CD14-positive monocyte (primary cell): ENCODE data around the gene SPN. TPM values are rescaled to one million over a fixed set of nuclear protein-coding genes. Genes with fewer than 3 reads are reported as not detected.

Experiments used
- DNase-seq, 3 donors: peaks; one replicate each; pipeline ENCODE4 v3.0.0-alpha.2; 2011 to 2022
- H2AFZ ChIP-seq: 2 replicates; pipeline ENCODE4 v1.6.0; 2012; ENCODE audit warnings: mild to moderate bottlenecking, low read depth, low read length, inconsistent platforms; ENCODE audit not compliant: insufficient read depth, poor library complexity, severe bottlenecking
- H3K27ac ChIP-seq, 2 donors: 1 replicate in 1 of 2; 2 replicates in 1 of 2; pipeline ENCODE4 v1.5.1; 2012 to 2013; ENCODE audit warnings: low read length in 2 of 2, control low read depth in 1 of 2, inconsistent platforms in 1 of 2, low read depth in 1 of 2, mild to moderate bottlenecking in 1 of 2
- H3K27me3 ChIP-seq, 2 donors: one replicate each; pipeline versions ENCODE4 v1.6.0 to v1.6.1; 2011 to 2013; ENCODE audit warnings: low read length in 2 of 2; ENCODE audit not compliant: control insufficient read depth in 2 of 2, insufficient read depth in 2 of 2
- H3K36me3 ChIP-seq, 2 donors: replicated peaks in 1 of 2; 1 replicate in 1 of 2; 2 replicates in 1 of 2; pipeline versions ENCODE4 v1.5.1 to v1.6.1; 2012 to 2013; ENCODE audit warnings: low read length in 2 of 2, control low read depth in 1 of 2, inconsistent platforms in 1 of 2, mild to moderate bottlenecking in 1 of 2; ENCODE audit not compliant: insufficient read depth in 2 of 2, control insufficient read depth in 1 of 2
- H3K4me1 ChIP-seq, 2 donors: 1 replicate in 1 of 2; 2 replicates in 1 of 2; pipeline versions ENCODE4 v1.5.1 to v1.6.1; 2012 to 2013; ENCODE audit warnings: low read length in 2 of 2, control low read depth in 1 of 2, inconsistent platforms in 1 of 2, mild to moderate bottlenecking in 1 of 2, moderate library complexity in 1 of 2; ENCODE audit not compliant: insufficient read depth in 2 of 2, control insufficient read depth in 1 of 2
- H3K4me2 ChIP-seq: replicated peaks from 2 replicates; pipeline ENCODE3; 2012; ENCODE audit warnings: low read length, moderate library complexity, mild to moderate bottlenecking; ENCODE audit not compliant: poor library complexity, severe bottlenecking; ENCODE audit errors: extremely low read depth
- H3K4me3 ChIP-seq, 3 experiments: fragments of 200-600 bp in 1 of 3; sonication (generic) in 1 of 3; replicated peaks in 1 of 3; 1 replicate in 2 of 3; 2 replicates in 1 of 3; pipeline ENCODE4 v1.5.1; 2011 to 2013; ENCODE audit warnings: low read length in 3 of 3, mild to moderate bottlenecking in 3 of 3, control low read depth in 2 of 3, low read depth in 2 of 3, inconsistent platforms in 1 of 3, moderate library complexity in 1 of 3
- H3K79me2 ChIP-seq: 2 replicates; pipeline ENCODE4 v1.6.0; 2012; ENCODE audit warnings: mild to moderate bottlenecking, control low read depth, inconsistent platforms, low read length, moderate library complexity; ENCODE audit not compliant: insufficient read depth
- H3K9ac ChIP-seq: 2 replicates; pipeline ENCODE4 v1.6.0; 2017; ENCODE audit warnings: low read length, mild to moderate bottlenecking; ENCODE audit not compliant: insufficient read depth, poor library complexity, severe bottlenecking
- H3K9me3 ChIP-seq, 2 donors: replicated peaks in 1 of 2; 1 replicate in 1 of 2; 2 replicates in 1 of 2; pipeline versions ENCODE4 v1.5.1 to v1.6.1; 2012 to 2013; ENCODE audit warnings: low read length in 2 of 2, control low read depth in 1 of 2; ENCODE audit not compliant: control insufficient read depth in 1 of 2, insufficient read depth in 1 of 2
- H4K20me1 ChIP-seq: 2 replicates; pipeline ENCODE4 v1.6.0; 2012; ENCODE audit warnings: mild to moderate bottlenecking, low read length, control low read depth, moderate library complexity; ENCODE audit not compliant: insufficient read depth
- H3K27ac Mint-ChIP-seq, 7 donors: one replicate each; pipeline ENCODE4 v1.8.0; 2020; ENCODE audit warnings: mild to moderate bottlenecking in 7 of 7, mixed read lengths in 7 of 7, moderate library complexity in 6 of 7, inconsistent platforms in 2 of 7
- H3K27me3 Mint-ChIP-seq, 3 donors: one replicate each; pipeline ENCODE4 v1.8.0; 2021 to 2022; ENCODE audit warnings: low read depth in 3 of 3, mild to moderate bottlenecking in 3 of 3, mixed read lengths in 3 of 3, moderate library complexity in 3 of 3, inconsistent platforms in 1 of 3
- H3K36me3 Mint-ChIP-seq, 2 donors: one replicate each; pipeline ENCODE4 v1.8.0; 2020; ENCODE audit warnings: mixed read lengths in 2 of 2, inconsistent platforms in 1 of 2, mild to moderate bottlenecking in 1 of 2
- H3K4me1 Mint-ChIP-seq: one replicate; pipeline ENCODE4 v1.8.0; 2020; ENCODE audit warnings: mild to moderate bottlenecking, mixed read lengths
- H3K4me3 Mint-ChIP-seq, 2 donors: one replicate each; pipeline ENCODE4 v1.8.0; 2020; ENCODE audit warnings: mild to moderate bottlenecking in 2 of 2, mixed read lengths in 2 of 2, moderate library complexity in 1 of 2
- H3K9me3 Mint-ChIP-seq, 7 donors: one replicate each; pipeline ENCODE4 v1.8.0; 2020 to 2022; ENCODE audit warnings: mixed read lengths in 7 of 7, mild to moderate bottlenecking in 6 of 7, moderate library complexity in 6 of 7, inconsistent platforms in 2 of 7
- CTCF ChIP-seq: fragments of 200-600 bp; IDR thresholded peaks from one replicate; pipeline ENCODE4 v1.8.0; 2022; ENCODE audit warnings: antibody characterized with exemption, mild to moderate bottlenecking
- WGBS: methylation state at CpG from one replicate; pipeline ENCODE4 v1.1.5; 2013; ENCODE audit warnings: missing lambda C conversion rate; ENCODE audit not compliant: insufficient coverage; 5-methylcytosine and 5-hydroxymethylcytosine counted together
- intact Hi-C, 2 donors: fragments of 100-400 bp; cut with micrococcal nuclease; formaldehyde crosslinking; loops; one replicate each; pipeline versions ENCODE4 v1.15.0 to v1.15.1; 2023
- polyA plus RNA-seq, 3 donors: library from polyadenylated mRNA; depleted of rRNA in 1 of 3; unstranded in 2 of 3; stranded (reverse) in 1 of 3; fragments of 300-500 nt in 2 of 3; fragments of >200 nt in 1 of 3; fragmentation: Illumina TruSeq in 2 of 3; gene quantifications; 1 replicate in 2 of 3; 2 replicates in 1 of 3; pipeline ENCODE4 v1.2.3, GENCODE V29; 2012 to 2021

SPN gene
- polyA plus RNA-seq, 3 donors: 42.4 to 71.0 (median 46.6) TPM

DNA sequence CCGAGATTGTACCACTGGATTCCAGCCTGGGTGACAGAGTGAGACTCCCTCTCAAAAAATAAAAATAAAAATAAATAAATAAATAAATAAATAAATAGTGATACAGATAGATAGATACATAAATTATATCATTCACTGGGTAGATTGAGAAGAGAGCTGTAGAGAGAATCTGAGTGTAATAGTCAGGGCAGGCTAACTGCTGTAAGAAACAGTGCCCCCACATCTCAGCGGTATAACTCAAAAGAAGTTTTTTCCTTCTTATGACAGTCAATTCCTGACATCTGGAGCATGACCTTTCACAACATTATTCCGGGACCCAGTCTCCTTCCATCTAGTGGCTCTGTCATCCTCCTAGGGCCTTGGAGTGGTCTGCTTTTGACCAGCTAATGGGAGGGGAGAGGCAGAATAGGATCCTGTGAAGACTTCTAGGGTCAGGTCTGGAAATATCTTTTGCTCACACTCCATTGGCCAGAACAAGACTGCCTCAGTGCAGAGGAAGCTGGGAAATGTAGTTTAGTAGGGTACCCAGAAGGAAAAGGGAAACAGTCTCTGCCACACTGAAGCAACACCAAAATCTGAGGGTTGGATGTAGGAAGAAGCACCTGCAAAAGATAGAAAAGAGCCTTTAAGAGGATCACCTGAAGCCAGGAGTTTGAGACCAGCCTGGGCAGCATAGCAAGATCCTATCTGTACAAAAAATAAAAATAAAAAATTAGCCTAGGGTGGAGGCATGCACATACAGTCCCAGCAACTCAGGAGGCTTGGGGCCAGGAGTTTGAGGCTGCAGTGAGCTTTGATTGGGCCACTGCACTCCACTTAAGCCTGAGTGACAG lies 13.0 kb downstream of the SPN start:
- Histone ChIP-seq H3K4me2 (no peak overlapping the region), H3K27ac (no peak overlapping the region), H3K4me3 (no peak overlapping the region), H3K79me2 (peaks cover 13% of the 10 kb centered on the region), H2AFZ (no peak overlapping the region), H3K9me3 (no peaks in the 10 kb centered on the region), H3K4me1 (peaks cover 49 to 56% of the 10 kb centered on the region in 2 donors), H3K9ac (no peak overlapping the region), H4K20me1 (peaks cover 39% of the 10 kb centered on the region), H3K36me3 (peaks cover 2 to 4% of the 10 kb centered on the region in 2 donors), H3K27me3 (no peaks in the 10 kb centered on the region)
- peaks cover 53% of the 10 kb centered on the region for H3K4me1 Mint-ChIP-seq
- H3K9me3 Mint-ChIP-seq: no peaks in the 10 kb centered on the region
- H3K27me3 Mint-ChIP-seq: peaks cover 2% of the 10 kb centered on the region in 3 donors
- intact Hi-C loops: no loop called here
- TF ChIP-seq CTCF: no peak
- peak; percentile 51 to 72 (median 65) for DNase-seq
- no CpG with 5 or more reads among the region's 3 CpGs for WGBS
- peaks cover 4 to 15% of the 10 kb centered on the region in 2 donors for H3K36me3 Mint-ChIP-seq
- no peak overlapping the region for H3K4me3 Mint-ChIP-seq
- peak overlapping the region; percentile 42 to 85 (median 54) for H3K27ac Mint-ChIP-seq

DNA sequence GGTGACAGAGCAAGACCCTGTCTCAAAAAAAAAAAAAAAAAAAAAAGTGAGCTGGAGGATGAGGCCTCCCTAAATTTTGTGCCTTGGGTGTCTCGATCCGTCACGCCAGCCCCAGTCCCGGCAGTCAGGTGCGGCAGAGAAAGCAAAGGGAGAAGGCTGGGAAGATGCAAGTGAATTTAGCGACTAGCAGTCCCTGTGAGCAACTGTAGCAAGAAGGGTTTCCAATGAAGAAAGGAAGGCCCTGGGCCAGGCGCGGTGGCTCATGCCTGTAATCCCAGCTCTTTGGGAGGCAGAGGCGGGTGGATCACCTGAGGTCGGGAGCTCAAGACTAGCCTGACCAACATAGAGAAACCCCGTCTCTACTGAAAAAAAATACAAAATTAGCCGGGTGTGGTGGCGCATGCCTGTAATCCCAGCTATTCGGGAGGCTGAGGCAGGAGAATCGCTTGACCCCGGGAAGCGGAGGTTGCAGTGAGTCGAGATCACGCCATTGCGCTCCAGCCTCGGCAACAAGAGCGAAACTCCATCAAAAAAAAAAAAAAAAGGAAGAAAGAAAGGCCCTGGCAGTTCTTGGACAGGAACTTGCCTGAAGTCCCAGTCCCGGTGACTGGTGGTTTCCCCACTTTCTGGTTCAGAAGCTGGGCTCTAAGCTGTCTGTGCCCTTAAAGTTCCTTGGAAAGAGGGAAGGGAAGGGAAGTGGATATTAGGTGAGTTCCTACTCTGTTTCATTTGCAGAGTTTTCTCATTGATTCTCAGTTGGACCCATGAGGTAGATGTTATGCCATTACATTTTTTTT lies 14.1 kb downstream of the SPN start:
- Histone ChIP-seq H4K20me1 (peaks cover 28% of the 10 kb centered on the region), H3K27me3 (no peaks in the 10 kb centered on the region), H2AFZ (no peak overlapping the region), H3K4me2 (peak overlapping the region; percentile 32), H3K36me3 (peaks cover 0 to 2% of the 10 kb centered on the region in 2 donors), H3K9ac (no peak overlapping the region), H3K27ac (peak overlapping the region in 1 of 2 donors; percentile 23), H3K79me2 (peaks cover 5% of the 10 kb centered on the region), H3K4me3 (peak overlapping the region in 1 of 3 experiments; percentile 45), H3K9me3 (no peaks in the 10 kb centered on the region), H3K4me1 (peaks cover 49 to 56% of the 10 kb centered on the region in 2 donors)
- DNase-seq: peak; percentile 38 to 80 (median 77)
- Mint-ChIP-seq H3K4me3 (peak overlapping the region; percentile 62 to 75), H3K9me3 (no peaks in the 10 kb centered on the region), H3K36me3 (peaks cover 0 to 4% of the 10 kb centered on the region in 2 donors), H3K27me3 (peaks cover under 1 to 2% (median 2%) of the 10 kb centered on the region in 3 donors), H3K27ac (peak overlapping the region in 6 of 7 donors; percentile 42 to 75 (median 58)), H3K4me1 (peaks cover 50% of the 10 kb centered on the region)
- WGBS: 54% methylated on average over 18 of the region's 23 CpGs
- TF ChIP-seq CTCF: no peak
- intact Hi-C loops: no loop called here
